ENCODE data around the gene FAM120B.

Gene FAM120B

DNA sequence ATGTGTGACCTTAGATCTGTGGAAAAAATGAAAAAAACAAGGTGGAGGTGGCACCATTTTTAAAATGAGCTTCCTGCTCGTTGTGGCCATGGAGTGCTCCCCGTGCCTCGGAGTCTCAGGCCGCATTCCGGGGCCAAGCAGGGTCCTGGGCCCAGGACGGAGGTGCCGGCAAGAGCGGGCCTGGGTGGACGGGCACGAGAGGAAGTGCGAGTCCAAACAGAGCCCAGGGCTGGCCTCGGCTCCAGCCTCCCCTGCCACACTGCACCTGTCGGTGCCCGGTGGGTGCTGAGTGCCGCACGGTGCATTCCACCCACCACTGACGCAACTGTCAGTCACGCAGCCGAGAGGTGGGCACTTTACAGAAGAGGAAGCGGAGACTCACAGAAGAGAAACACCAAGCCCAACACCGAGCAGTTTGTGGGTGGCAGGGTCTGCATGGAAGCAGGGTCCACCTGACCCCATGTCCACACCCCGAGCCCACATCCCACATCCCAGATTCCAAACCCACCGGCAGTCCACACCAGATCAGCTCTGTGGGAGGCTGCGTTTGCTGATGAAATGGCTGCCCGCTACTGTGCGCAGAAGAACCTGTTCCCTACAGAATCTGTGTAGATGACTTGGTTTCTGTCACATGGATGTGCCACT, 148.9 kb downstream of the FAM120B start:
- Histone ChIP-seq H3K4me1 (ENCODE audit: control insufficient read depth in 1 of 2, insufficient read depth in 1 of 2, low read depth in 1 of 2, low read length in 1 of 2) (peaks cover 0 to 8% of the 10 kb centered on the region in 2 experiments), H3K36me3 (no peaks in the 10 kb centered on the region), H3K4me3 (ENCODE audit: low read depth in 1 of 2, low read length in 1 of 2) (no peak overlapping the region), H3K27ac (no peak overlapping the region), H3K27me3 (peaks cover 11% of the 10 kb centered on the region), H3K9me3 (no peaks in the 10 kb centered on the region)
- TF ChIP-seq, protein P1, sequence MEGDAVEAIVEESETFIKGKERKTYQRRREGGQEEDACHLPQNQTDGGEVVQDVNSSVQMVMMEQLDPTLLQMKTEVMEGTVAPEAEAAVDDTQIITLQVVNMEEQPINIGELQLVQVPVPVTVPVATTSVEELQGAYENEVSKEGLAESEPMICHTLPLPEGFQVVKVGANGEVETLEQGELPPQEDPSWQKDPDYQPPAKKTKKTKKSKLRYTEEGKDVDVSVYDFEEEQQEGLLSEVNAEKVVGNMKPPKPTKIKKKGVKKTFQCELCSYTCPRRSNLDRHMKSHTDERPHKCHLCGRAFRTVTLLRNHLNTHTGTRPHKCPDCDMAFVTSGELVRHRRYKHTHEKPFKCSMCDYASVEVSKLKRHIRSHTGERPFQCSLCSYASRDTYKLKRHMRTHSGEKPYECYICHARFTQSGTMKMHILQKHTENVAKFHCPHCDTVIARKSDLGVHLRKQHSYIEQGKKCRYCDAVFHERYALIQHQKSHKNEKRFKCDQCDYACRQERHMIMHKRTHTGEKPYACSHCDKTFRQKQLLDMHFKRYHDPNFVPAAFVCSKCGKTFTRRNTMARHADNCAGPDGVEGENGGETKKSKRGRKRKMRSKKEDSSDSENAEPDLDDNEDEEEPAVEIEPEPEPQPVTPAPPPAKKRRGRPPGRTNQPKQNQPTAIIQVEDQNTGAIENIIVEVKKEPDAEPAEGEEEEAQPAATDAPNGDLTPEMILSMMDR (IDR thresholded peaks at IDR 0.05): no peak

DNA sequence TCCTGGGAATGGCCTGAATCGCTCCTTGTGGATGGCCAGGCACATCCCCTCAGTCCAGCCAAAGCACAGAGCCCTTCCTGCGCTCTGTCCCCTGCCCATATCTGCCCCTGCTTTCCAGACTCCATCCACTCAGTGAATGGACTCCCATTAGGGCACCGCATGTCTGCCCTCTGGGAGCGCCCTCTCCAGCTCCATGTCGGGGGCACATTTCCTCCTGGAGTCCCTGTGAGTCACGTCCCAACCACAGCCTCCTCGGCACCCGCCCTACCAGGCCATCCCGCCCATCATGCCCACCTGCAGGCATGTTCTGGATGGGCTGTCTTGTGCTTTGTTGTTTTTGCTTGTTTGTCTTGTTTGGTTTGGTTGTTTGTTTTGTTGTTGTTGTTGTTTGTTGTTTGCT, 149.8 kb downstream of the FAM120B start:
- Histone ChIP-seq H3K27me3 (peaks cover 18% of the 10 kb centered on the region), H3K4me1 (ENCODE audit: control insufficient read depth in 1 of 2, insufficient read depth in 1 of 2, low read depth in 1 of 2, low read length in 1 of 2) (peaks cover 0 to 8% of the 10 kb centered on the region in 2 experiments), H3K4me3 (ENCODE audit: low read depth in 1 of 2, low read length in 1 of 2) (no peak overlapping the region), H3K36me3 (no peaks in the 10 kb centered on the region), H3K9me3 (no peaks in the 10 kb centered on the region), H3K27ac (no peak overlapping the region)
- TF ChIP-seq, protein P1 (IDR thresholded peaks at IDR 0.05): no peak

Measured in neutrophil (primary cell).